HG03354 (cell line): Measurements from ENCODE around the gene ERCC2.
"Not testable (repeated sequence)": the region's sequence is repeated elsewhere in the genome, so short reads cannot be mapped to it uniquely, and the experiment has no call there.

Experiments
- ATAC-seq: cut with Tn5 transposase; IDR thresholded peaks from one replicate; pipeline ENCODE4 v1.9.1; 2021; ENCODE audit warnings: mild to moderate bottlenecking; ENCODE audit not compliant: unreplicated experiment, poor library complexity, severe bottlenecking

ERCC2 gene

DNA sequence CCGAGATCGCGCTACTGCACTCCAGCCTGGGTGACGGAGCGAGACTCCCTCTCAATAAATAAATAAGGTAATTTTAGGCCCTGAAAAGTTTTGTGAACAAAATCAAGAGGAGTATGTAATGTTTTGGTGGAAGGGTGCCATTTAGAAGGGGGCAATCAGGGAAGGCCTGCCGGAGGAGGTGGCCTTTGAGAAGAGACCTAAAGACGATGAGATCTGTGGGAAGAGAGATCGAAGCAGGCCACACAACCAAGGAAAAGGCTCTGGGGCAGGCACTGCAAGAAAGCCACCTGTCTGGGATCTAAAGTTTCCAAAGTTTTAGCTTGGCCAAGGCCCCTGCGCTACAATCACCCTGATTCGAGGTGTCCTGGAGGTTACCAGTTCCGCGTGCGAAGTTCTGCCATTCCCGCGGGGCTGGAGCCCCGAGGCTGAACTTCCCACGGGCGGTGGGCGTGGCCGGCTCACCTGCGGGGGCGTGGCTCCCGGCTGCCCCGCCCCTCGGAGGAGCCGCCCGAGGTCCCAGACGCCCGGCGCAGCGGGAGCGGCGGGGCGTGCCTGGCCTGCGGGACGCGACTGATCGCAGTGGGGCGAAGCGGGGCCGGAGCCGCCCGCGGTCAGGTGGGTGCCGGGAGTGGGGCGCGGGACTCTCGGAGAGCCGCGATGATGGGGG, 30.0 kb downstream of the ERCC2 start, which contains the start of gene KLC3:
Gene KLC3 (plus strand): TSS at position 519 of the 667 bp plus-strand sequence. CDS start 4,792 bp downstream, outside the sequence.
- no peak for ATAC-seq

DNA sequence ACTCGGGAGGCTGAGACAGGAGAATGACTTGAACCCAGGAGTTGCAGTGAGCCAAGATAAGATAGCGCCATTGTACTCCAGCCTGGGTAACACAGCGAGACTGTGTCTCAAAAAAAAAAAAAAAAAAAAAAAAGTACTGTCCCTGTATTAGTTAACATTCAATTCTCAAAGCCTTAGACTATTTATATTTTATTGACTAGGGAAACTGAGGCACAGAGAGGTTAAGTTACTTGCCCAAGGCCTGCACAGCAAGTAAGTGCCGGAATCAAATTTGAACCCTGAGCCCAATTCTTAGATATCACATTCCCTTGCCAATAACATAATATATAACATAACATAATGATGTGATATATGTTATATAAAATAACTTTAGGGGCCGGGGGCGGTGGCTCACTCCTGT, 30.7 kb downstream of the ERCC2 start:
- no peak for ATAC-seq

- ATAC-seq = no peak
Measured at GRCh38 chr19:45336696-45337251, 33.6 kb downstream of the ERCC2 start.

GRCh38 chr19:45334881-45335280, 35.5 kb downstream of the ERCC2 start:
- not testable (repeated sequence) for ATAC-seq

DNA sequence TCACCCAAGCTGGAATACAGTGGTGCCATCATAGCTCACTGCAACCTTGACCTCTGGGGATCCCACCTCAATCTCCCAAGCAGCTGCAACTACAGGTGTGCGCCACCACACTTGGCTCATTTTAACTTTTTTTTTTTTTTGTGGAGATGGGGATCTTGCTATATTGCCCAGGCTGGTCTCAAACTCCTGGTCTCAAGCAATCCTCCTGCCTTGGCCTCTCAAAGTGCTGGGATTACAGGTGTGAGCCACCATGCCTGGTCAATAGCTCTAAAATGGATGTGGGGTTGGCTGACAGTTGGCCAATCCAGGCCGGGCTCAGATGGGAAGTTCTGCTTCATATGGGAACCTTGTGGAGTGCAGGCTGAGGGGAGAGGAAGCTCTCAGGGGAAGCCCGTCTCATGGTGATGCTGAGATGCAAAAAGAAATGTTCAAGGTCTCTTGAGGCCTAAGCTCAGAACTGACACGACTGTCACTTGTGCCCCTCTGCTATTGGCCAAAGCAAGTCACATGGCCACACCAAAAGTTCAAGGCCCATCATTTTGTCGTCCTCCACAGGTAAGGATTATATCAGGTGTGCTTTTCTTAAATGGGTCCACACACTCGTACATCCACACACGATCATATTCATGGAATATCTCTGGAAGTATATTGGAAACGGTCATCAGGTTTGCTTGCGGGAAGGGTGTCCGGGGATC, 36.6 kb downstream of the ERCC2 start:
- ATAC-seq = no peak

- no peak for ATAC-seq
Measured at GRCh38 chr19:45331411-45331810, 39.0 kb downstream of the ERCC2 start.

DNA sequence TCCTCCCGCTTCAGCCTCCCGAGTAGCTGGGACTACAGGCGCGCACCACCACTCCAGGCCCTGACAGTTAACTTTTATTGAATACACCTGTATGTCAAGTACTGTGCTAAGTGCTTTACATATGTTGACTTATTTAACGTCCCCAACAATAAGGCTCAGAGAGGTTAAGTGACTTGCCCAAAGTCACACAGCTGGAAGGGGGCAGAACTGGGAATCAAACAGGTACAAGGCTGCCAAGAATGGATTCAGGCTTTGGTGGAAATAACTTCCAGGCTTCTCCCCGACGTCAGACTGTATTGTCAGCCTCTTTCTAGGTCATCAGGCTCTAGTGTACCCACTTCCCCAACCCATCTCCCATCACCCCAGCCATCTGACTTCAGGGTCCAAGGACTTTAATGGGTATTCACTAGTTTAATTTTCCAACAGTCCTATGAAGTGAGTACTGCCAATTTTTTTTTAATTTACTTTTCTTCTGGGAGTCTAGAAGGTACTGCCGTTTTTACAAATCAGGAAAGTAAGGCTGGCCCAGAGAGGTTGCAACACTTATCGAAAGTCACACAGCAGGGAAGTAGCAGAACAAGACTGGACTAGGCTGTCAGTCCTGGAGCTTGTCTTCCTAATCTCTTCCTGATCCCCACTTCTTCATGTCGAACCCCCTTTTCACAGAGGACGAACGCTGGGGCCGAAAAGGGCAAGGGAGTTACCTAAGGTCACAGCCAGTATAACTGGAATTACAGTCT, 42.8 kb downstream of the ERCC2 start:
- ATAC-seq = no peak

DNA sequence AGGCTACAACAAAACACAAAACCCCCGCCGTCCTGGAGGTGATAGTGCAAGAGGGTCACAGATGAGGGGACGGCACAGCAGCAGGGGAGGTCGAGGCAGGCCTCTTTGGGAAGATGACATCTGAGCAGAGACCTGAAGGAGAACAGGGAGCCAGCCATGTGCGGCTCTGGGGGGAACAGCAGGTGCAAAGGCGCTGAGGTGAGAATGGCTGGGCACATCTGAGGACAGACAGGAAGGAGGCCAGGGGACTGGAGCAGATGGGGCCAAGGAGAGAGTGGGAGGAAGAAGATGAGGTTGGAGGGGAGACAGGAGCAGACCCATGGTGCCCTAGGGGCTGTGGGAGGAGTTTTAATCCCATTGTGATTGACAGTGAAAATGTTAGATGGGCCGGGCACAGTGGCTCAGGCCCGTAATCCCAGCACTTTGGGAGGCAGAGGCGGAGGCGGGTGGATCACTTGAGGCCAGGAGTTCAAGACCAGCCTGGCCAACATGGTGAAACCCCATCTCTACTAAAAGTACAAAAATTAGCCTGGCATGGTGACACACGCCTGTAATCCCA, 45.9 kb downstream of the ERCC2 start:
- no peak for ATAC-seq

- no peak for ATAC-seq
Measured at GRCh38 chr19:45323671-45324081, 46.7 kb downstream of the ERCC2 start.

- ATAC-seq = no peak
Measured at GRCh38 chr19:45322744-45323281, 47.6 kb downstream of the ERCC2 start, which contains the start of gene CKM. TSS of gene CKM (minus strand) at chr19:45322875. CDS start at chr19:45319713, 3,162 bp downstream.

DNA sequence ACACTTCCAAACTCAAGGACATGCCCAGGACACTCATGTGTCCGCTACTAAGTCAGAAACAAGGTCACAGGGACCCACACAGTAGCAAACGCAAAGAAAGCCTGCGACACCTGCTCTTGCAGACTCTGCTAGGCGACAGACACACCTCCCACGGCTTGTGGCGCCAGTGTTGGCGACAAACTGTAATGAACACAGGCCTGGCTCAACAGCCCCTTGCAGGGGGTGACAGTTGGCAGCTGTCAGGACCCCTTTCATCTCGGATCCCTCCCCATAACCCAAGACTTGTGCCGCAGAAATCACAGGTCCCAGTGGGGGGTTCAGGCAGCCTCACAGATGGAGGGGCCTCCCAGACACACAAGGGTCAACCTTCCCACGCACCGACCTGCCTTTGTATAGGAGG, 48.1 kb downstream of the ERCC2 start:
- no peak for ATAC-seq

- no peak for ATAC-seq
Measured at GRCh38 chr19:45321848-45322247, 48.5 kb downstream of the ERCC2 start.

GRCh38 chr19:45320997-45321775, 49.2 kb downstream of the ERCC2 start:
- ATAC-seq = no peak

GRCh38 chr19:45315304-45315703, 55.1 kb downstream of the ERCC2 start:
- no peak for ATAC-seq

- no peak for ATAC-seq
Measured at GRCh38 chr19:45314708-45315245, 55.6 kb downstream of the ERCC2 start.

DNA sequence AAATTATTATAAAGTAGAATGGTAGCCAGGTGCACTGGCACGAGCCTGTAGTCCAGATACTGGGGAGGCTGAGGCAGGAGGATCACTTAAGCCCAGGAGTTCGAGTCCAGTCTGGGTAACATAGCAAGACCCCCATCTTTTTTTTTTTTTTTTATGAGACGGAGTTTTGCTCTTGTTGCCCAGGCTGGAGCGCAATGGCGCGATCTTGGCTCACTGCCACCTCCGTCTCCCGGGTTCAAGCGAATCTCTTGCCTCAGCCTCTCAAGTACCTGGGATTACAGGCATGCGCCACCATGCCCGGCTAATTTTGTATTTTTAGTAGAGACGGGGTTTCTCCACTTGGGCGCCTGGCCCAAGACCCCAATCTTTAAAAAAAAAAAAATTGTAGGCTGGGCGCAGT, 58.1 kb downstream of the ERCC2 start:
- ATAC-seq = not testable (repeated sequence)

- ATAC-seq = no peak
Measured at GRCh38 chr19:45311621-45312020, 58.8 kb downstream of the ERCC2 start.

- not testable (repeated sequence) for ATAC-seq
Measured at GRCh38 chr19:45309322-45309721, 61.1 kb downstream of the ERCC2 start.

GRCh38 chr19:45307361-45307760, 63.0 kb downstream of the ERCC2 start:
- no peak for ATAC-seq
